Kidney epithelial cell (primary cell): ENCODE data around the gene MEF2A. TPM values are rescaled to one million over a fixed set of nuclear protein-coding genes. Genes with fewer than 3 reads are reported as not detected.

ENCODE experiments used
- DNase-seq: peaks from one replicate; pipeline ENCODE4 v3.0.0-alpha.2; 2010; ENCODE audit warnings: low read depth
- H3K27me3 ChIP-seq: 2 replicates; pipeline ENCODE4 v1.6.0; 2011; ENCODE audit warnings: low read length; ENCODE audit not compliant: control insufficient read depth, insufficient read depth
- H3K36me3 ChIP-seq: 2 replicates; pipeline ENCODE4 v1.5.1; 2011; ENCODE audit warnings: low read length; ENCODE audit not compliant: control insufficient read depth, insufficient read depth
- H3K4me3 ChIP-seq: 2 replicates; pipeline ENCODE4 v1.5.1; 2011; ENCODE audit warnings: low read depth, mild to moderate bottlenecking, control low read depth, low read length
- CTCF ChIP-seq: IDR thresholded peaks from 2 replicates; pipeline ENCODE4 v1.5.1; 2011; ENCODE audit warnings: mild to moderate bottlenecking, moderate library complexity, low read length, control low read depth, inconsistent platforms; ENCODE audit not compliant: insufficient read depth, poor library complexity, severe bottlenecking
- total RNA-seq: library from RNA; depleted of rRNA; stranded (reverse); fragments of >200 nt; gene quantifications from 2 replicates; pipeline ENCODE4 v1.2.3, GENCODE V29; 2015

The MEF2A gene
- total RNA-seq, 1 donor from 2014 or later: 55.4 TPM

- Histone ChIP-seq H3K36me3 (no peaks in the 10 kb centered on the region), H3K27me3 (no peaks in the 10 kb centered on the region), H3K4me3 (no peak overlapping the region)
- TF ChIP-seq CTCF: no peak
- no peak for DNase-seq
These were observed 187.3 kb downstream of the MEF2A start for GRCh38 chr15:99753066-99753465.

GRCh38 chr15:99755692-99756409 is 190.1 kb downstream of the MEF2A start:
- peak; percentile 79 for TF ChIP-seq CTCF
- Histone ChIP-seq H3K36me3 (no peaks in the 10 kb centered on the region), H3K4me3 (no peak overlapping the region), H3K27me3 (no peaks in the 10 kb centered on the region)
- DNase-seq: peak; percentile 37

GRCh38 chr15:99762288-99762687 is 196.5 kb downstream of the MEF2A start:
- Histone ChIP-seq H3K36me3 (no peaks in the 10 kb centered on the region), H3K4me3 (no peak overlapping the region), H3K27me3 (no peaks in the 10 kb centered on the region)
- TF ChIP-seq CTCF: no peak
- no peak for DNase-seq

DNA sequence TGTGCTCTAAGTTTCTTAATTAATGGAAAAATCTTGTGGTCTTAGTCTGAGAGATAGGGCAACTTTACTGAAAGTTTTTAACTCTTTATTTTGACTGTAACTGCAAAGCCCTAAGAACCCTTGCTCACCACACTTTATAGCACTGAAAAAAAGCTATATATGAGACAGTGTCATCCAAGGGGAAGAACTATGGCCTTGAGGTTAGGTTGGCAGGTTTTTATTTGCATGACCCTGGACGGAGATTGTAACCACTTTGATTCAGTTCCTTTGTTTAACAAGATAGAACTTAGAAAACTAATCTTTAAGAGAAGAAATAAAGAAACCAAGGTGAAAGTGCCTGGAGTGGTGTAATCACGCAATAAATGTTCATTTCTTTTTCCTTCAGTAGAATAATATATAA is 198.0 kb downstream of the MEF2A start:
- DNase-seq: no peak
- no peaks in the 10 kb centered on the region for H3K27me3 ChIP-seq
- no peak overlapping the region for H3K4me3 ChIP-seq
- TF ChIP-seq CTCF: no peak
- H3K36me3 ChIP-seq: no peaks in the 10 kb centered on the region

DNA sequence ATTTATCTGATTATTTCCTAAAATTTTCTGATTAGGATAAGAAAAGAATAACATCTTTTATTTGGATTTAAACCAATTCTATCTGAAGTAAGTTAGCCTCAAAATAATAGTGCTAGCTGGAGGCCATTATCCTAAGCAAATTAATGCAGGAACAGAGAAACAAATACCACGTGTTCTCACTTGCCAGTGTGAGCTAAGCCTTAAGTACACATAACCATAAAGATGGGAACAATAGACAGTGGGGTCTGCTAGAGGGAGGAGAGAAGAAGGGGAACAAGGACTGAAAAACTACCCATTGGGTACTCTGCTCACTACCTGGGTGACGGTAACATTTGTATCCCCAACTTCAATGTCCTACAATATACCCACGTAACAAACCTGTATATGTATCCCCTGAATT is 198.7 kb downstream of the MEF2A start:
- H3K4me3 ChIP-seq: no peak overlapping the region
- no peaks in the 10 kb centered on the region for H3K27me3 ChIP-seq
- H3K36me3 ChIP-seq: no peaks in the 10 kb centered on the region
- no peak for TF ChIP-seq CTCF
- no peak for DNase-seq

Other genes starting within 250 kb of the MEF2A start
- 7.9 and 24.8 TPM in 2 replicates for gene LYSMD4, start 167.5 kb downstream of the MEF2A start, total RNA-seq